HCT116 (cell line): ENCODE data around the gene RNF180. TPM values are rescaled to one million over a fixed set of nuclear protein-coding genes. Genes with fewer than 3 reads are reported as not detected.

Source experiments
- ATAC-seq: fragments of 200-7000 bp; cut with Tn5 transposase; 2 replicates; pipeline ENCODE4 v1.9.1; 2020; ENCODE audit warnings: mild to moderate bottlenecking, moderate library complexity
- BruUV-seq: library from RNA; stranded (reverse); fragments of 400-500 nt; replicated peaks from 2 replicates; lab custom pipeline; 2021; lab: Mats Ljungman, UMichigan
- CTCF ChIA-PET: fragments of 300-600 bp; sonication (Branson Sonifier 250); formaldehyde crosslinking; loops from one replicate; lab custom pipeline; 2021; ENCODE audit warnings: antibody characterized with exemption; lab: Charles Lee
- POLR2A ChIA-PET: fragments of 300-600, 350-600 bp; sonication (Branson Sonifier 250); formaldehyde crosslinking; loops from one replicate; lab custom pipeline; 2021; ENCODE audit warnings: antibody characterized with exemption; lab: Charles Lee
- RAD21 ChIA-PET, 2 experiments: fragments of 300-600 bp; sonication (Branson Sonifier 250); formaldehyde crosslinking; loops; one replicate each; lab custom pipeline; 2023; ENCODE audit warnings: low total read pairs in 2 of 2; ENCODE audit not compliant: uncharacterized antibody in 2 of 2, unreplicated experiment in 2 of 2, low non-redundant PET in 1 of 2; lab: Charles Lee
- DNase-seq: peaks from one replicate; pipeline ENCODE4 v3.0.0-alpha.2; 2010; ENCODE audit warnings: low read depth, low spot score
- H2AFZ ChIP-seq: fragments of 200-600 bp; shearing (Covaris generic), sonication (generic); 2 replicates; pipeline ENCODE4 v1.6.1; 2017; ENCODE audit warnings: low read depth, mixed run types, mixed read lengths, antibody characterized with exemption, low read length; ENCODE audit not compliant: poor library complexity, severe bottlenecking
- H3K27ac ChIP-seq: 2 replicates; pipeline ENCODE4 v1.5.1; 2012; ENCODE audit warnings: low read depth, low read length
- H3K27me3 ChIP-seq: fragments of 200-600 bp; sonication (generic); 2 replicates; pipeline ENCODE4 v1.6.1; 2016; ENCODE audit warnings: mixed run types, low read length, mixed read lengths; ENCODE audit not compliant: insufficient read depth
- H3K36me3 ChIP-seq, 2 experiments: fragments of 200-500 bp in 1 of 2; fragments of 200-600 bp in 1 of 2; sonication (Bioruptor generic) in 1 of 2; sonication (generic) in 1 of 2; 2 replicates each; pipeline versions ENCODE4 v1.5.1 to v1.6.1; 2014 to 2016; ENCODE audit warnings: low read length in 2 of 2, inconsistent platforms in 1 of 2, mixed read lengths in 1 of 2, mixed run types in 1 of 2; ENCODE audit not compliant: insufficient read depth in 2 of 2, control insufficient read depth in 1 of 2
- H3K4me1 ChIP-seq, 2 experiments: fragments of 200-600 bp in 1 of 2; sonication (generic) in 1 of 2; 2 replicates each; pipeline versions ENCODE4 v1.5.1 to v1.6.1; 2012 to 2017; ENCODE audit warnings: low read length in 2 of 2, inconsistent platforms in 1 of 2, mild to moderate bottlenecking in 1 of 2, mixed read lengths in 1 of 2, mixed run types in 1 of 2, moderate library complexity in 1 of 2; ENCODE audit not compliant: insufficient read depth in 2 of 2, control insufficient read depth in 1 of 2
- H3K4me2 ChIP-seq: fragments of 200-600 bp; sonication (generic); 2 replicates; pipeline ENCODE4 v1.6.1; 2017; ENCODE audit warnings: mixed run types, low read length, mixed read lengths
- H3K4me3 ChIP-seq, 2 experiments: fragments of 200-600 bp in 1 of 2; sonication (generic) in 1 of 2; replicated peaks in 1 of 2; 2 replicates each; pipeline ENCODE4 v1.5.1; 2011 to 2016; ENCODE audit warnings: low read length in 2 of 2, control low read depth in 1 of 2, low read depth in 1 of 2, mild to moderate bottlenecking in 1 of 2, mixed read lengths in 1 of 2, mixed run types in 1 of 2
- H3K79me2 ChIP-seq: fragments of 200-600 bp; sonication (generic); 2 replicates; pipeline ENCODE4 v1.6.1; 2017; ENCODE audit warnings: mild to moderate bottlenecking, mixed run types, low read length, moderate library complexity, mixed read lengths; ENCODE audit not compliant: insufficient read depth
- H3K9ac ChIP-seq: fragments of 200-600 bp; sonication (generic); 2 replicates; pipeline ENCODE4 v1.6.1; 2016; ENCODE audit warnings: low read length, mixed read lengths
- H3K9me2 ChIP-seq: fragments of 200-600 bp; sonication (generic), shearing (Covaris generic); 2 replicates; pipeline ENCODE4 v1.6.1; 2017; ENCODE audit warnings: mixed run types, mild to moderate bottlenecking, moderate library complexity; ENCODE audit not compliant: insufficient read depth
- H3K9me3 ChIP-seq, 2 experiments: fragments of 200-500 bp in 1 of 2; fragments of 200-600 bp in 1 of 2; sonication (Bioruptor generic) in 1 of 2; sonication (generic) in 1 of 2; 2 replicates each; pipeline ENCODE4 v1.6.1; 2014 to 2017; ENCODE audit warnings: low read length in 2 of 2, mixed read lengths in 2 of 2, inconsistent platforms in 1 of 2, low read depth in 1 of 2, mild to moderate bottlenecking in 1 of 2, mixed run types in 1 of 2, moderate library complexity in 1 of 2; ENCODE audit not compliant: control insufficient read depth in 1 of 2, insufficient read depth in 1 of 2
- H4K20me1 ChIP-seq: fragments of 200-600 bp; sonication (generic), shearing (Covaris generic); 2 replicates; pipeline ENCODE4 v1.6.1; 2017; ENCODE audit warnings: mixed run types, mild to moderate bottlenecking, moderate library complexity; ENCODE audit not compliant: insufficient read depth
- EGR1 ChIP-seq: IDR thresholded peaks from 2 replicates; pipeline ENCODE4 v1.6.1; 2012; ENCODE audit warnings: low read depth
- JUND ChIP-seq: IDR thresholded peaks from 2 replicates; pipeline ENCODE4 v1.6.1; 2012
- YY1 ChIP-seq: IDR thresholded peaks from 2 replicates; pipeline ENCODE4 v1.6.1; 2011; ENCODE audit warnings: low read length, low read depth, moderate library complexity, mild to moderate bottlenecking; ENCODE audit not compliant: insufficient replicate concordance; ENCODE audit errors: extremely low read depth
- intact Hi-C: fragments of 100-400 bp; cut with micrococcal nuclease; formaldehyde crosslinking; loops from 2 replicates; pipeline ENCODE4 v1.10.0; 2022
- total RNA-seq: library from RNA; stranded (reverse); gene quantifications from one replicate; pipeline ENCODE4 v1.2.1, GENCODE V29; 2021; ENCODE audit not compliant: unreplicated experiment
- TF ChIP-seq, protein P1 (sequence below): IDR thresholded peaks from 2 replicates; pipeline ENCODE4 v1.6.1; 2012; ENCODE audit warnings: low read depth
- TF ChIP-seq, protein P2 (sequence below), 3 experiments: fragments of 200-600 bp in 1 of 3; sonication (generic) in 1 of 3; IDR thresholded peaks in 2 of 3; conservative IDR thresholded peaks in 1 of 3; 2 replicates each; pipeline ENCODE4 v1.5.1; 2012 to 2017; ENCODE audit warnings: low read depth in 2 of 3, low read length in 2 of 3, antibody characterized with exemption in 1 of 3, borderline replicate concordance in 1 of 3, control low read depth in 1 of 3, mild to moderate bottlenecking in 1 of 3, mixed read lengths in 1 of 3, mixed run types in 1 of 3, moderate library complexity in 1 of 3; ENCODE audit not compliant: insufficient read depth in 1 of 3
- TF ChIP-seq, protein P3 (sequence below): IDR thresholded peaks from 2 replicates; pipeline ENCODE4 v1.6.1; 2011; ENCODE audit warnings: mild to moderate bottlenecking, low read length, moderate library complexity; ENCODE audit not compliant: insufficient replicate concordance; ENCODE audit errors: extremely low read depth

RNF180 gene
- total RNA-seq, 1 experiment from 2014 or later, result not detected

DNA sequence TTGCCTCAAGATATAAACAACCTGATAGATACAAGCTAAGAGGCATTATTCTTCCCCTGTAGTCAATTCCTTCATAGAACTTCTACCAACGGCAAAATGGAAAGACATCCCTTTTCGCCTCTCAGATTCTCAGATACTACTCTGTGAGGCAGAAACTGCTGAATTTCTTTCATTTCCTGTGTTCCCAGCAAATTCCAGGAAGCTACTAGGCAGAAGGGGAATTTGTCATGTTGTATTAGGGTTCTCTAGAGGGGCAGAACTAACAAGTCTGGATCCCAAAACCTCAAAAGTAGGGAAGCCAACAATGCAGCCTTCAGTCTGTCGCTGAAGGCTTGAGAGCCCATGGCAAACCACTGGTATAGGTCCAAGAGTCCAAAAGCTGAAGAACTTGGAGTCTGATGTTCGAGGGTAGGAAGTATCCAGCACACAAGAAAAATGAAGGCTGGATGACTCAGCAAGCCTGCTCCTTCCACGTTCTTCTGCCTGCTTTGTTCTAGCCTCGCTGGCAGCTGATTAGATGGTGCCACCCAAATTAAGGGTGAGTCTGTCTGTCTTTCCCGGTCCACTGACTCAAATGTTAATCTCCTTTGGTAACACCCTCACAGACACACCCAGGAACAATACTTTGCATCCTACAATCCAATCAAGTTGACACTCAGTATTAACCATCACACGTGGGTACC is 15.2 kb downstream of the RNF180 start:
- H3K4me1 ChIP-seq, result no peaks in the 10 kb centered on the region
- DNase-seq, result no peak

More for the DNA sequence above, 15.2 kb downstream of the RNF180 start:
- Histone ChIP-seq H3K27me3 (no peaks in the 10 kb centered on the region), H3K9me3 (no peaks in the 10 kb centered on the region), H4K20me1 (no peaks in the 10 kb centered on the region), H3K4me3 (no peak overlapping the region), H3K9me2 (no peaks in the 10 kb centered on the region), H3K79me2 (no peaks in the 10 kb centered on the region), H3K27ac (no peak overlapping the region), H3K9ac (no peak overlapping the region), H3K4me2 (no peak overlapping the region)
- RAD21 ChIA-PET, result no interaction called here
- no peak for ATAC-seq
- BruUV-seq, result no TSS peak
- CTCF ChIA-PET, result no interaction called here
- TF ChIP-seq, protein P1, sequence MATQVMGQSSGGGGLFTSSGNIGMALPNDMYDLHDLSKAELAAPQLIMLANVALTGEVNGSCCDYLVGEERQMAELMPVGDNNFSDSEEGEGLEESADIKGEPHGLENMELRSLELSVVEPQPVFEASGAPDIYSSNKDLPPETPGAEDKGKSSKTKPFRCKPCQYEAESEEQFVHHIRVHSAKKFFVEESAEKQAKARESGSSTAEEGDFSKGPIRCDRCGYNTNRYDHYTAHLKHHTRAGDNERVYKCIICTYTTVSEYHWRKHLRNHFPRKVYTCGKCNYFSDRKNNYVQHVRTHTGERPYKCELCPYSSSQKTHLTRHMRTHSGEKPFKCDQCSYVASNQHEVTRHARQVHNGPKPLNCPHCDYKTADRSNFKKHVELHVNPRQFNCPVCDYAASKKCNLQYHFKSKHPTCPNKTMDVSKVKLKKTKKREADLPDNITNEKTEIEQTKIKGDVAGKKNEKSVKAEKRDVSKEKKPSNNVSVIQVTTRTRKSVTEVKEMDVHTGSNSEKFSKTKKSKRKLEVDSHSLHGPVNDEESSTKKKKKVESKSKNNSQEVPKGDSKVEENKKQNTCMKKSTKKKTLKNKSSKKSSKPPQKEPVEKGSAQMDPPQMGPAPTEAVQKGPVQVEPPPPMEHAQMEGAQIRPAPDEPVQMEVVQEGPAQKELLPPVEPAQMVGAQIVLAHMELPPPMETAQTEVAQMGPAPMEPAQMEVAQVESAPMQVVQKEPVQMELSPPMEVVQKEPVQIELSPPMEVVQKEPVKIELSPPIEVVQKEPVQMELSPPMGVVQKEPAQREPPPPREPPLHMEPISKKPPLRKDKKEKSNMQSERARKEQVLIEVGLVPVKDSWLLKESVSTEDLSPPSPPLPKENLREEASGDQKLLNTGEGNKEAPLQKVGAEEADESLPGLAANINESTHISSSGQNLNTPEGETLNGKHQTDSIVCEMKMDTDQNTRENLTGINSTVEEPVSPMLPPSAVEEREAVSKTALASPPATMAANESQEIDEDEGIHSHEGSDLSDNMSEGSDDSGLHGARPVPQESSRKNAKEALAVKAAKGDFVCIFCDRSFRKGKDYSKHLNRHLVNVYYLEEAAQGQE, result no peak
- TF ChIP-seq YY1 (no peak), JUND (no peak), EGR1 (no peak)
- TF ChIP-seq, protein P2, sequence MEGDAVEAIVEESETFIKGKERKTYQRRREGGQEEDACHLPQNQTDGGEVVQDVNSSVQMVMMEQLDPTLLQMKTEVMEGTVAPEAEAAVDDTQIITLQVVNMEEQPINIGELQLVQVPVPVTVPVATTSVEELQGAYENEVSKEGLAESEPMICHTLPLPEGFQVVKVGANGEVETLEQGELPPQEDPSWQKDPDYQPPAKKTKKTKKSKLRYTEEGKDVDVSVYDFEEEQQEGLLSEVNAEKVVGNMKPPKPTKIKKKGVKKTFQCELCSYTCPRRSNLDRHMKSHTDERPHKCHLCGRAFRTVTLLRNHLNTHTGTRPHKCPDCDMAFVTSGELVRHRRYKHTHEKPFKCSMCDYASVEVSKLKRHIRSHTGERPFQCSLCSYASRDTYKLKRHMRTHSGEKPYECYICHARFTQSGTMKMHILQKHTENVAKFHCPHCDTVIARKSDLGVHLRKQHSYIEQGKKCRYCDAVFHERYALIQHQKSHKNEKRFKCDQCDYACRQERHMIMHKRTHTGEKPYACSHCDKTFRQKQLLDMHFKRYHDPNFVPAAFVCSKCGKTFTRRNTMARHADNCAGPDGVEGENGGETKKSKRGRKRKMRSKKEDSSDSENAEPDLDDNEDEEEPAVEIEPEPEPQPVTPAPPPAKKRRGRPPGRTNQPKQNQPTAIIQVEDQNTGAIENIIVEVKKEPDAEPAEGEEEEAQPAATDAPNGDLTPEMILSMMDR (IDR thresholded peaks at IDR 0.05 in 2 of 3, conservative IDR thresholded peaks at IDR 0.05 in 1 of 3; ENCODE audit: borderline replicate concordance in 1 of 3, insufficient read depth in 1 of 3, low read depth in 2 of 3, low read length in 2 of 3), result no peak
- TF ChIP-seq, protein P3, sequence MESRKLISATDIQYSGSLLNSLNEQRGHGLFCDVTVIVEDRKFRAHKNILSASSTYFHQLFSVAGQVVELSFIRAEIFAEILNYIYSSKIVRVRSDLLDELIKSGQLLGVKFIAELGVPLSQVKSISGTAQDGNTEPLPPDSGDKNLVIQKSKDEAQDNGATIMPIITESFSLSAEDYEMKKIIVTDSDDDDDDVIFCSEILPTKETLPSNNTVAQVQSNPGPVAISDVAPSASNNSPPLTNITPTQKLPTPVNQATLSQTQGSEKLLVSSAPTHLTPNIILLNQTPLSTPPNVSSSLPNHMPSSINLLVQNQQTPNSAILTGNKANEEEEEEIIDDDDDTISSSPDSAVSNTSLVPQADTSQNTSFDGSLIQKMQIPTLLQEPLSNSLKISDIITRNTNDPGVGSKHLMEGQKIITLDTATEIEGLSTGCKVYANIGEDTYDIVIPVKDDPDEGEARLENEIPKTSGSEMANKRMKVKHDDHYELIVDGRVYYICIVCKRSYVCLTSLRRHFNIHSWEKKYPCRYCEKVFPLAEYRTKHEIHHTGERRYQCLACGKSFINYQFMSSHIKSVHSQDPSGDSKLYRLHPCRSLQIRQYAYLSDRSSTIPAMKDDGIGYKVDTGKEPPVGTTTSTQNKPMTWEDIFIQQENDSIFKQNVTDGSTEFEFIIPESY, result no peak
- TF ChIP-seq, all 23 proteins: peak for 0
- intact Hi-C loops, result no loop called here
- no peak overlapping the region for H2AFZ ChIP-seq
- POLR2A ChIA-PET, result no interaction called here
- H3K36me3 ChIP-seq, result no peaks in the 10 kb centered on the region
